ENCODE measurements around the gene ITSN1.
"Not testable (repeated sequence)": the region's sequence is repeated elsewhere in the genome, so short reads cannot be mapped to it uniquely, and the experiment has no call there.

Gene ITSN1

DNA sequence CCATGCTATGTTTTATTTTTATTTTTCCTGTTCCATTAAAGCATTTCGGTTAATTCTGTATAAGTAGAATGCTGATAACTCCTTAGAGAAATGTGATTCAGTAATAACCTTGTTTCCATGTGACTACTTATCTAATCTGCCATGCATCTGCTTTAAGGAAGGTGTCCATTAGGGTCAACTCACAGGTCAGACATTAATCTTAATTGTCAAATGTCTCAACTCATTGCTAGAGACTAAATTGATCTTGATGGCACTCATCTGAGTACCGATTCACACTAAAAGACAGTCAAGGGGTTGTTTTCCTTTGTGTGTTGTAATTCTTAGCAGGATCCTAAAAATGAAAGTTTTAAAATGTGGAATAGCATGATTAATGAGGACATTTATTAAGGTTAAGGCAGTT, 41.8 kb downstream of the ITSN1 start:
- FAIRE-seq, result no peak

DNA sequence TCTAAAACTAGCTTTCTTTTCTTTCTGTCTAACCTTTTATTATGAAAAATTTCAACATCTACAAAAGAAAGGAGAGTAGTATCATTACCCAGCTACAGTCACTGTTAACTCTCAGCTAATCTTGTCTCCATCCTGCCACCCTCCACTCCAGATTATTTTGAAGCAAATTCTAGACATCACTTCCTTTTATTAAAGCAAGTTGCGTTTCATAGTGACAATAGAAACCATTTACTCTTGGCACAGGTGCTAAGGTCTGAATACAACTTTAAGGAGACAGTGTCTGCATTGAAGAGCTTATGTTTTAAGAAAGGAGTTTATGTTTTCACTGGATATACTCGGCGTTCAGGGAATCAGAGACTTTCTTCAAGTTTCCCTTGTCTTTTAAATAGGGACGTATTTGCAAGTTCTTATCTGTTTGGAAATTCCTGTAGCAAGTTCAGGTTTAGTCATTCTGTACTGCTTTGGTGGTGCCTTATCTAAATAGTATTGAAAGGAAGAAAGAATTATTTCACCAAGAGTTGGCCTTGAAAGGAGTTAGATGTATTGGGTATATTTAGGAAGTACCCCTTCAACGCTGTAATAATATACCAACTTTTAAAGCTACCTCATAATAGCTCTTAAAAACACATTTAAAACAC, 42.7 kb downstream of the ITSN1 start:
- FAIRE-seq, result no peak

DNA sequence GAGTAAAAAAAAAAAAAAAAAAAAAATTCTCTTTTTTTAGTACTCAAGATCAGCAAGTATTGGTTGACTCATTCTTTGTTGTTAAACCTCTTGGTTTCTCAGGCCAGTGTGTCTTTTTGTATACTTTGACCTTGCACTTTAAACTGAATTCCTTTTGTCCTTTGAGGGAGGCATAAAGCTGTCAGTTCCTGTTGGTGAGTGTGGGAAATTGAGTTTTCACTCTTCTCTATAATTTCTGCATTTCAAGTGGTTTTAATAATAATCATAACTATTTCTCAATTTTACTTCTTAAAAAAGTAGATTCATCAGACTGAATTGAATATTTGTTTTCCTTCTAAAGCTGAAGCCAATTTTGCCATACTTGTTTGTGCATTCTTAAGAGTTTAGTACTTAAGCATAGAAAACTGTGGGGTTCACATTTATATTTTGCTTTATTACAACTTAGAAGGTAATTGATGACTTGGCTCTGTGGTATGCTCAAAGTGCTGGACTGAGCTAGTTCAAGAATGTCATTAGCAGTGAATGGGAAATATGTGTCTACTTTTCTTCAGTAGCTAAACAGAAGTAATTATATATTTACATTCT, 43.4 kb downstream of the ITSN1 start:
- no peak for FAIRE-seq

DNA sequence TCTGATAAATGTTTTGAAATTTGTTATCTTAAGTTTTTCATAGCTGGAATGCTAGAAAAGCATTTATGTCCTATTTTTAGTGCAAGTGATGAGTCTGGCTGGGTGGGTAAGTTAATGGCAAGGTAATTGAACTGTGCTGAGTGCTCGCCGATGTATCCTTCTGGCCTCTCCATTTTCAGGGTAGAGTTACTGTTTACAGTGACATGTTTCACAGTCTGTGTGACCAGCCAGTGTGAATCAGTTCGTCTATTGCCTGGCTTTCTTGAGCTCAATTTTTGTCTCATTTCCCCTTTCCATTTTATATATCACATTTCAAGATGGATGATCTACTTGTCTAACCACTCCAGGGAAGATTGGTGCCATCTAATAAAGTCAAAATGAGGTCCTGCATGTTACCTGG, 44.1 kb downstream of the ITSN1 start:
- no peak for FAIRE-seq

DNA sequence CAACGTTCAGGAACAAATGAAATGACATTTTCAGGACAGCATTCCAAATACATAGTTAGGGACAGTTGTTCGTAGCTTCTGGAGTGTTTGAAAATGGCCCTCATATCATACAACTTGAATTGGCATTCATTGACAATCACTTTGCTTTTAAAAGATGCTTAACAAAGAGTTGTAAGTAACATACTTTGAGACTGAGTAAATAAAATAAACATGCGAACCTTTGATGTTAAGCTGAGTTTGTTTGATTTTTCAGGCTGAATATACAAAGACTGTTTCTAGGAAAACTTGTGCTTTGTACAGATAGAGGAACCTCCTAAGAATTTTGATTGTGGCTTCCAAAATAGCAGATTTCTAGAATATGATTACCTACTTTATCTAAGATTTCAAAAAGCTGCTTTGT, 45.3 kb downstream of the ITSN1 start:
- FAIRE-seq, result no peak

DNA sequence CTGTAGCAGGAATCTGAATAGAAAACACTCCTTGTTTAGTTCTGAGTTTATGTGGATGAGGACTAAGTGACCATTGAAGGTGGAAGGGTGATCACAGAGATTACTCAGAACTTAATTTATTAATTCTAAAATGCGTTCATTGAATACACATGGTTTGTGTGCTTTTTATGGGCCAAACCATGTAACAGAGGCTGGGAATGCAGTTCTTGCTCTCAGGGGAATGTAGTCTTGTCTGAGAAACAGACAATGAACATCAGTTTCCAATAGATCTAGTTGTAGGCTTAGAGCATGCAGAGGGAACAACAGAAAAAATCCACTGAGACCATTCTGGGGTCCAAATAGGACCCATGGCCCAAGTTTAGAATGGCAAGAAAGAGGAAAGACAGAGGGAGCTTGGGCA, 46.1 kb downstream of the ITSN1 start:
- FAIRE-seq, result no peak

DNA sequence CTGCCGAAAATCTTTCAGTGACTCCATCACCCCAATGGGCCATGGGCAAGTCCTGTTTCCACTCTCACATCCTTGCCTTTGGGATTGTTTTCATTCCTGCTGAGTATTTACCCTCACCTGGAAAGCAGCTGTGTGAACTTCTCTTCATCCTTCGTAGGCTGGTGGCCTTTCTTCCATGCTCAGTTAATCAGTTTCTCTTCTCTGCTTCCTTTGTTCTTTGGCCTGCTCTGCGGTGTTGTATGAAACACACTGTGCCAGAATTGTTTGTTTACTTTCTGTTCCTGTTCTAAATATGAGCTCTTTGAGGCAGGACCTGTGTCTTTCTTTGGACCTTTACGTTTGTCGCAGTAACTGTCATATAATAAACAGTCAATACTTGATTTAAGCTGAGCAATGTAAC, 48.6 kb downstream of the ITSN1 start:
- no peak for FAIRE-seq

DNA sequence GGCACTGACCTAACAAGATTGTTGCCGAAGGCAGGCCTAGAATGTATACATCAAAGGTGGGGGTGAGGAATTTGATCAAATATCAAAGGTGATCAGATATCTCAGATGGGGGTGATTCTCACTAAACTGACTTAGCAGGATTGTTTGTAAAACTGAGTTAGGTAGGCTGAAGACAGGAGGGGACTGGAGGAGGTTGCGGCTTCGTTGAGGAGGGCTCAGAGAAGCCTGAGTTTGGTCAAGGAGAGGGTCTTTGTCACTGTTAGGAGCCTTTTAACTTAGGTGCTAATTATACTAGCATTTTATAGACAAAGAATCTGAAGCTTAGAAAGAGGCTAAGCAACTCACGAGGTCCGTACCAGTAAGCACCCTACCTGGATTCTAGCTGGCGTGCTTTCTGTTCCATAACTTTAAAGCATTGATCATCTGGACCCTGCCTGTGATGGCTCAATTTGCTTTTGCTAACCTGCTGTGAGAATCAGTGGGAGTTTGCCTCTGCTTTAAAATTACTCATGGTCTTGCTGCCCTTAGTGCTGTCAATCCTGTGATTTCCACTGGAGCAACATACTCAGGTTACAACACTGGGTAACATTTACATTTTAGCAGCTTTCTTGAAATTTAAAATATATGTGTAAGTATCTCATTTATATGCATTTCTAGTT, 49.8 kb downstream of the ITSN1 start:
- no peak for FAIRE-seq

DNA sequence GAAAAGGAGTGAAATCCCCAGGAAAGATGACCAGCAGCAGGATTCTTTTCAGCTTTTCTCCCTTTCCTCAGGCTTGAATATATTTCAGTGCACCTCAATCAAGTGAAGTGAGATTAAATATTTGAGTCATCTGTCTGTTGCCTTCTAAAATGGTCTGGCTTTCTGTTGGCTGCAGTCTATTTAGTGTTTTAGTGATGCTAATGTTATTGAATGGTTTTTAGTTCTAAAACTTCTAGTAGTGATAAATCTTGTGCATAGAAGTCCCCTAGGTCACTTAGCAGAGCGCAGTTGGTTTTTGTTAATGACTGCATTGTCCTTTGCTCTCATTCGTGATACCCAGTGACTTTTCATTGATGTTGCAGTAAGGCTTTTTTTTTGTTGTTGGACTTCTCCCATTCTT, 53.5 kb downstream of the ITSN1 start:
- FAIRE-seq, result no peak

DNA sequence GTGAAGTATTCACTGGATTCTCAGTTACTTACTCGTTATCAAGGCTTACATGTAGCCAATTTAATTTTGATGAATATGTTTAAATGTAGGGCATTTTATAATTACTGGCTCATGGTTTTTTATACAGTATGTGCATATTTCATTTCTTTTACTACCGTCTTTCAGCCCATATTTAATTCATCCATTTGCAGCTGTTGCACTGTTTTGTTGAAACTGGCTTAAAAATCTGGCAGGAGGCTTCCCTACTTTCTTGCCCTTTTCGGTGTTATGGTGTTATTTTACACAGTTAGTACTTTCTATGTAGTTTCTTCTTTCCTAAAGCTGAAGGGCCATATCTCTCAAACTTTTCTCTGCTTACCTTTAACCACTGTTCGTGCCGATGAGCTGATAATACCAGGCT, 54.2 kb downstream of the ITSN1 start:
- no peak for FAIRE-seq

DNA sequence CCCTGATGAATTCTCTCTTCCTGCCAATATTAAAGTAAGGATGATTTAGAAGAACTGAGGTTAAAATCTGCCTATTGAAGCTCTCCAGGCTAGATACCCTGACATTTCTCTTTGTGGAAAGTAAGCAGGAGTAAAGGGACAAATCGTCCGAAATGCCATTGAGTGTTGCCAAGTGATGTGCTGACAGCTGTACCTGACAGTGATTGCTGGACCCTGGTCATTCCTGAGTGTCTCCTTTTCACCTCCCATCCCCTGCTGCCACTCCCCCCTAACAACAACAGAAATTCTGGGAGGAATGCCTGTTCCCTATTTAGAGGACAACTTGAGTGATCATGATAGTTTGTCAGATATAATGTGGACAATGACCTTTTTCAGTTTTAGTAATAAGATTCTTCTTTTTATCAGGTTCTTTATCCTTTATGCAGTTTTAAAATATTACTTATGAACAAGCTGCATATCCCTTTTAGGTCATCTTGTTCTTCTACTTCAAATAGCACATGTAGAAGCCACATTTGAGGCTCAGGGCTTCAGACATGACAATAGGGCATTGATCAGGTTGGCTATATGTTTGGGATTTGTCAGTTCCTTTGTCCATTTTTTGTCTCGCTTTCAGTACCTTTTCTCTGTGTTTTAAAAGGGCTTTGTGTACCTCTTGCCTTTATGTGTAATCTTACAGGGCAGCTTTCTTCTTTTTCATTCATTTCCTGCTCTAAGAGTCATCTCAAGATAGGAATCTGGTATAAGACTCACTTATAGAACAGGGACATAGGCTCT, 56.0 kb downstream of the ITSN1 start:
- FAIRE-seq, result no peak

DNA sequence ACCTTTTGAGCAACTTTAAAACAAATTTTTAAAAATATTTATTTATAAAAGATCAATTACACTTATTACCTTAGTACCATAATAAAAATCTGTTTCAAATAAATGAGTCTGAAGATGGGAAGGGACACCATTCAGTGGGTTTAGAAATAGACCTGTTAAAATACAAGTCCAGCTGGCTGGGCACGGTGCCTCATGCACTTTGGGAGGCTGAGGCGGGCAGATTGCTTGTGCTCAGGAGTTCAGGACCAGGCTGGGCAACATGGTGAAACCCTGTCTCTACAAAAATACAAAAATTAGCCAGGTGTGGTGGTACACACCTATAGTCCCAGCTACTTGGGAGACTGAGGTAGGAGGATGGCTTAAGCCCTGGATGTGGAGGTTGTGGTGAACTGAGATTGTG, 57.0 kb downstream of the ITSN1 start:
- FAIRE-seq, result no peak

DNA sequence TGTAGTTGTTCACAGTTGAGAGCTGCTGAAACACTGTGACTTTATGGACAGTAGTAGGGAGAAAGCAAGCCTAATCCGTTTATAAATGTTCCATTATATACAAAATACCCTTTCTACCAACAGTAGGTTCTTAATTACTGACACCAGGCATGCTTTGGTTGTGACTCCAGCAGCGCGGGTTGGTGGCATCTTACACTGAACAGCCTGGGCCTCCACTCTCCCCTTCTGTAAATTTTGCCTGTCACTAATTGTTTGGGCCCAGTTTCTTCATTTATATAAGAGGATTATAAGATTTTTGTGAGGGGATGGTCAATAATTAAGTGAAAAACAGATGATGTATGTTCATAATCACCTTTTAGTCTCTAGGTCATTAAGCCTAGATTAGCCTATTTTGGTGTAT, 58.2 kb downstream of the ITSN1 start:
- FAIRE-seq, result no peak

DNA sequence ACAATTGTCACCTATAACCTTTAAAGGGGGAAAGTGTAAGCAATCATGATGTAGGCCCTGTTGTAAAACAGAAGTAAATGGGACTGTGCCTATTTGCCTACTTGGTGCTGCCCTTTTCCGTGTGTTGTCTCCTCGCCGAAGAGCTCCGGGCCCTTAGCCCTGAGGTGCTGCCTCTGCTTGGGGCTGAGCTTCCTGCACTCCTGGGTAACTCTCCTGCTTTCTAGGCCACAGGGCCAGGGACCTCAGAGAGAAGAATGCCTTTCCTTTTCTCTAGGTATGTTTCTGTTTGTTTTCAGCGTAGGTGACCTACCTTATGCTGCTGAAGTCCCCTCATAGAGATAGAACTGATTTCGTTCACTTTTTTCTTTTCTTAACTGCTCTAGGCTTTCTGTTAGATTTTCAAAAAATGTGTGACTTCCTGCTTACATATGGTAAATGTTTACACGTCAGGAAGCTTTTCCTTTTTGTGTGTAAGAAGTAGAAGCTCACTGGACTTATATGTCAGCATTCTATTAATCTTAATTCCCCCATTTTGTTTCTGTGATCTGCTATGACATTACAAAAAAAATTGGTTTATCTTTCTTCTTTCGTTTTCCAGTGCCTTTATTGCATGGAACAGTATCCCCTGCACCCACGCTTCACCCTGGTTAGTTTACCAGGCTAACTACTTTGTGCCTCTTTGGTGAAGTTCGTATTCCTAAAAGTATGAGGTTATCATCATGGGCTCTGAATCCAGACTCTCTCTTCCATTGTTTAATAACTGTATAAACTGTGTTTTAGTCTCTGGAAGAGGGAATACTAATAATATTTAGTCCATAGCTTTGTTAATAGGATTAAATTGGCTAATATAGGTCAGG, 61.7 kb downstream of the ITSN1 start:
- no peak for FAIRE-seq

DNA sequence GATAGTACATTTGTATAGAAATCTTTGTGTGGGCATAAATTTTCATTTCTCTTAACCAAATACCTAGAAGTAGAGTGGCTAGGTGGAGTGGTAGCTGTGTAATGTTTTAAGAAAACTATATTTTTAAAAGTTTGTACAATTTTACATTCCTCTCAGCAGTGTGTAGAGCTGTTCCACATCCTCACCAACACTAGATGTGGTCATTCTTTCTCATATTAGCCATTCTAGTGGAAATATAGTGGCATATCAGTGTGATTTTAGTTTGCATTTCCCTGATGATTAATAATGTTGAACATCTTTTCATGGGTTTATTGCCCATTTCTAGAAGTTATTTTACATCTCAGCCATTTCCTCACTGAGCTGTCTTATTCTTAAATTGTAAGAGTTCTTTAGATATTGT, 65.5 kb downstream of the ITSN1 start:
- FAIRE-seq, result no peak

DNA sequence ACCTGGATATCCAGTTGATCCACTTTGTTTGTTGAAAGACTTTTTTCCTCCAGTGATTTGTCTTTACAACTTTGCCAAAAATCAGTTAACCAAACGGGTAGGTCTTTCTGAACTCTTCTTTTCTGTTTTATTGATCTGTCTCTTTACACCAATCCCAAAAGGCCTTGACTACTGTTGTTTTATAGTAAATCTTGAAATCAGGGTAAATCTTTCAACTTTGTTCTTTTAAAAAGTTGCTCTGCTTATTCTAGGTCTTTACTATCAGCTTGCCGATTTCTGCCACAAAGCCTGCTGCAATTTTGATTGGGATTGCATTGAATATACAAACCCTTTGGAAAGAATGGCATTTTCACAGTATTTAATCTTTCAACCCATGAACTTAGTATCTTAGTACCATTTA, 66.6 kb downstream of the ITSN1 start:
- FAIRE-seq, result no peak

DNA sequence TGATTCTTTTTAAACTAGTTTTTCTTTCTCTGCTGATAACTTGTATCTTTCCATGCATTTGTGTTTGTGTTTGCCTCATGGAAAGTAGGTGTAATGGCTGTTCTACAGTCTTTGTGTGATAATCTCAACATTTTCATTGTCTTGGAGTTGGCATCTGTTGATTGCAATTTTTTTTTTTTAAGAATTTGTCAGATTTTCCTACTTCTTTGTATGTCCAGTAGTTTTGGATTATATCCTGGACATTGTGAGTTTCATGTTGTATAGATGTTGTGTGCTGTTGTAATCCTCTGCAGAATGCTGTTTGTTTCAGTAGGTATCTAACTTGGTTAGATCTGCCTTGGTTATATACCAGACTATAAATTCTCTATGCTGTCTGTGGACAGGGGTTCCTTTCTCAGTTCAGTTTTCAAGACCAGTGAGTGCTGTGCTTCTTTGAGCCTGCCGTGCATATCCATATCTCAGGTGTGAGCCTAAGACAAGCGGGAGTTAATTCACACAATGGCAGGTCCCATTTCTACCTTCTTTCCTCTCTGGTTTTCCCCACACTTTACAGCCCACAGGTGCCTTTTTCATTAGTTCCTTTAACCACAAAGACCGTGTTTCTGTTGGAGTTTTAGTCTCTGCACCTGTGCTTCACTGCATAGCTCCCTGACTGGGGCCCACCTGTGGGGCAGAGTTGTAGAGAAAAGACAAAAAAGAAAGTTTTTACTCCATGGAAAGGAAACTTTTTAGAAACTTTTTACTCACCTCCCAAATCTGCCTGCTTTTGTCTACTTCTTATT, 69.9 kb downstream of the ITSN1 start:
- FAIRE-seq, result no peak

DNA sequence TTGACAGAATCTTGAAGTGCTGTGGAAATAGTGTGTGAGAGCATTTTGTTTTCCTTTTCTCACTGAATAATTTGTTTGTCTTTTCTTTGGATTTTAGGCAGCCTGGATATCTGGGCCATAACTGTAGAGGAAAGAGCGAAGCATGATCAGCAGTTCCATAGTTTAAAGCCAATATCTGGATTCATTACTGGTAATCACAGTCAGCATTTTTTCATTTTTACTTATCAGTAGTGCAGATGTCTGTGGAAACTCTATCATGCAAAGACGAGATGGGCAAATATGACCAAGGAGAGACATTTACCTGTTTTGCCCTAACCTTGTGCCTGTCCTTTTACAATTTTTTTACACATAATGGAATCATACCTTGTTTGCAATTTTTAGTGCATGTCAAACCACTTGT, 78.8 kb downstream of the ITSN1 start:
- no peak for FAIRE-seq

DNA sequence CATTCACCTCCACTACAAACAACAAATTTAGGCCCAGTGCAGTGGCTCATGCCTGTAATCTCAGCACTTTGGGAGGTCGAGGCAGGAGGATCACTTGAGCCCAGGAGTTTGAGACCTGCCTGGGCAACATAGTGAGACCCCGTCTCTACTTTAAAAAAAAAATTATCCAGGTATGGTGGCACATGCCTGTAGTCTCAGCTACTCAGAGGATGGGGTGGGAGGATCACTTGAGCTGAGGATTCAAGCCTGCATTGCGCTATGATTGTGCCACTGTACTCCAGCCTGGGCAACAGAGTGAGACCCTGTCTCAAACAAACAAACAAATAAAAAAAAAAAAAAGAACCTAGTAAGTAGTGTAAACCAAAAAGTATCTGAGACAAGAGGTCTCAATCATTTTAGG, 86.8 kb downstream of the ITSN1 start:
- not testable (repeated sequence) for FAIRE-seq

DNA sequence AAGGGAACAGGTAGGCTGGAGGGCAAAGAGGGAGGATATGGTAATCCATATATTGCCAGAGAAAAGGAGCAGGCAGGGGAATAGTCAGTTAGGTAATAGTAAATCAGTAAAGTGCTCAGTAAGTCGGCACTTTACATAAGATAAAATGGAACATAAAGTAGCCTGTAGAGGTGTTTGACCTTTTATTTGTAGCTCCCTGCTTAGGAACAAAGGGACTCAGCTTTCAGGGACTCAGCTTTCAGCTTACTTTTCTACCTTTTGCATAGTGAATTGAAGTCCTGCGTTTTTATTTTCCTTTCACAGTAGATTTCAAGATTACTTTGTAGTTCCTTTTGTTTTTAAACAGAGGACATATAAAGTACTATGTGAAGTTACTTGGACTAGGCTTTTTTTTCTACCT, 87.3 kb downstream of the ITSN1 start:
- no peak for FAIRE-seq

DNA sequence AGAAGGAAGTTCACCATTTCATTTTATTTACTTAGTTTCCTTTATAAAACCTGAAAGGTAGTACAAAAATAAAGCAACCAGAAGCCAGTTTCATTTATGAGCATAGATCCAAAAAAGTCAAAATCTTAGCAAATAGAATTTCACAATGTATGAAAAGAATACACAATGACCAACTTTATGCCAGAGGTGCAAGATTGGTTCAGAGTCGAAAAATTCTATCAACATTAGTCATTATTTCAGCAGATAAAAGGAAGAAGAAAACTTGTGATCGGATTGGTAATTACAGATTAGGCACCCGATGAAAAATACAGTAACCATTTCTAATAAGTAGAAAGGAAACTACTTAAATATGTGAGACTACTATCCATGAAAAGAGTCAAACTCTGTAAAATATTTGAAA, 89.1 kb downstream of the ITSN1 start:
- no peak for FAIRE-seq

DNA sequence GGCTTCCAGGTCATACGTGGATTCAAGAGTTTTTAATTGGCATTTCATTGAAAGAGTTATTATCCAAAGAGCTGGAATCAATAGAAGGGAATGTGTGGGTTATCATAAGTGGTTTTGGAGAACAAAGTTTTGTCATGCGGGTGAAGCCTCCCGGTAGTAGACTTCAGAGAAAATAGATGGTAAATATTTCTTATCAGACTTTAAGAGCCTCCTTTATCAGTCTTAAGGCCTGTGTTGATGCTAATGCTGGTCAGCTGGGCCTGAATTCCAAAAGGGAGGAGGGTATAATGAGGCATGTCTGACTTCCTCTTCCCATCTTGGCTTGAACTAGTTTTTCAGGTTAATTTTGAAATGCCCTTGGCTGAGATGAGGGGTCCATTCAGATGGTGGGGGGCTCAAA, 89.7 kb downstream of the ITSN1 start:
- FAIRE-seq, result no peak
